ENCODE measurements around the gene DNAJC17. TPM values are rescaled to one million over a fixed set of nuclear protein-coding genes. Genes with fewer than 3 reads are reported as not detected.

The DNAJC17 gene
- total RNA-seq, 2 experiments from 2014 or later: 41.5 to 43.6 TPM

GRCh38 chr15:40789999-40790398, 17.3 kb downstream of the DNAJC17 start:
- DNase-seq (no peak), ATAC-seq (no peak)
- no peaks in the 10 kb centered on the region for H3K27me3 Mint-ChIP-seq
- H3K27ac Mint-ChIP-seq: no peak overlapping the region
- H3K4me1 Mint-ChIP-seq: peaks cover 37% of the 10 kb centered on the region
- CTCF ChIA-PET: interaction anchor here (0.9 to 1.0 kb wide), 2 partner anchors 22 to 46 kb away, joined by 3 to 5 read pairs; no protein-coding TSS in a partner anchor
- no peaks in the 10 kb centered on the region for H3K9me3 Mint-ChIP-seq (ENCODE audit: low read depth)
- POLR2A ChIA-PET: no interaction called here
- no peak overlapping the region for H3K4me3 Mint-ChIP-seq
- peaks cover 13% of the 10 kb centered on the region for H3K36me3 Mint-ChIP-seq (ENCODE audit: low read depth)
- intact Hi-C loops (cut with DNase I, micrococcal nuclease): loop anchor here in 1 of 2 experiments (10.0 kb wide), 1 partner anchor 195 kb away; the partner anchor contains the start of gene KNL1

DNA sequence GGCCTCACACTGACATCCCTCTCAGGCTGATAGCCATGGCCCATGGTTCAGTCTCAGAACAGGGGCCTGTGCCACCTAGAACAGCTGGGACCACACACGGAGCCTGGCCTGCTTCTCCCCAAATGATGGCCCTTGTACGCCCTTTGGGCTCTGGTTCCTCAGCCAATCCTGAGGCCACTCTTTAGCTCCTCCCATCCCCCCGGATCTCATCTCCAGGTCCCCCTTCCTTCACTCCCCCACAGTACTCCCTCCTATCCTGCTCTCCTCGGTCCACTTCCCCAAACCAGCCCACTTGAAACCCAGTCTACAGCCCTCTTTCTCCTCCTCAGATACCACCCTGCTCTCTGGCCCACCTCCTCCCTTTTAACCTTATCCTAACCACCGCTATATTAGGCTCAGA, 18.2 kb downstream of the DNAJC17 start:
- Mint-ChIP-seq H3K27me3 (no peaks in the 10 kb centered on the region), H3K36me3 (ENCODE audit: low read depth) (peaks cover 15% of the 10 kb centered on the region), H3K4me3 (no peak overlapping the region), H3K9me3 (ENCODE audit: low read depth) (no peaks in the 10 kb centered on the region), H3K4me1 (peaks cover 36% of the 10 kb centered on the region), H3K27ac (no peak overlapping the region)
- CTCF ChIA-PET: interaction anchor here (0.6 to 0.9 kb wide), 3 partner anchors 45 to 389 kb away, joined by 3 to 4 read pairs (median 3); no protein-coding TSS in a partner anchor
- no peak for DNase-seq
- no peak for ATAC-seq
- POLR2A ChIA-PET: no interaction called here
- intact Hi-C loops (cut with DNase I, micrococcal nuclease): loop anchor here in 1 of 2 experiments (10.0 kb wide), 1 partner anchor 194 kb away; the partner anchor contains the start of gene KNL1

GRCh38 chr15:40787991-40788390, 19.3 kb downstream of the DNAJC17 start:
- DNase-seq: no peak
- intact Hi-C loops (cut with DNase I, micrococcal nuclease): loop anchor here (2.0 to 10.0 kb wide), 3 partner anchors 33 to 193 kb away; partner anchors contain the start of genes KNL1 (in 1 of the 2) and RMDN3 (in 1 of the 2)
- CTCF ChIA-PET: interaction anchor here (0.9 to 1.5 kb wide), 4 partner anchors 9 to 90 kb away, joined by 3 to 4 read pairs (median 3); partner anchors contain the start of genes DNAJC17 and ZFYVE19
- Mint-ChIP-seq H3K27me3 (no peaks in the 10 kb centered on the region), H3K36me3 (ENCODE audit: low read depth) (peaks cover 11% of the 10 kb centered on the region), H3K27ac (peak overlapping the region; percentile 29), H3K4me3 (no peak overlapping the region), H3K9me3 (ENCODE audit: low read depth) (no peaks in the 10 kb centered on the region), H3K4me1 (peaks cover 25% of the 10 kb centered on the region)
- ATAC-seq: peak; percentile 28
- POLR2A ChIA-PET: interaction anchor here (0.8 to 1.0 kb wide), 2 partner anchors 18 to 23 kb away, joined by 3 read pairs; partner anchors contain the start of gene C15orf62

DNA sequence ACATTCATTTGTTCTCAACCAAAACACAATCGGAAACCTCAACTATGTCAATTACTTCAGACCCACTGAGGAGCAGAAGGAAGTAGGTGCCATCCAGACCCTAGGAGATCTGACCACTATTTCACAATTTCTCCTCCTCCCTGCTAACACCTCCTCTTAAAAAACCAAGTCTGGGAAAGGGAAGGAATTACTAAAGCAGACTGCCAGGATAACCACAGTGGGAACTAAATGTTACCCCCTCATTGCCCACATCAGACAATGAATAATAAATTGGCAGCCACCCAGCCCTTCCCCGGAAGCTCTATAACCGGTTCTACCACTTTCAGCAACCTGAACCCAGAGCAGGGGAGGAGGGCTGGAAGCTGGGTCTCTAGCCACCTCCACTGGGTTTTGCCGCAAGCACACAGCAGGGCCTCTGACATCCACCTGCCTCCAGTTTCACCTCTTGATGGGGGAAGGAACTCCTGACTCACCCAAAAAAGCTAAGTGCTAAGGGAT, 19.9 kb downstream of the DNAJC17 start:
- ATAC-seq (peak; percentile 90), DNase-seq (peak; percentile 81)
- POLR2A ChIA-PET: interaction anchor here (0.8 to 1.0 kb wide), 2 partner anchors 18 to 22 kb away, joined by 3 read pairs; partner anchors contain the start of gene C15orf62
- peaks cover 24% of the 10 kb centered on the region for H3K4me1 Mint-ChIP-seq
- CTCF ChIA-PET: interaction anchor here (0.5 to 1.5 kb wide), 8 partner anchors 10 to 494 kb away, joined by 3 to 4 read pairs (median 3); partner anchors contain the start of genes DNAJC17 and ZFYVE19
- intact Hi-C loops (cut with DNase I, micrococcal nuclease): loop anchor here (2.0 to 10.0 kb wide), 3 partner anchors 33 to 193 kb away; partner anchors contain the start of genes KNL1 (in 1 of the 2) and RMDN3 (in 1 of the 2)
- peak overlapping the region; percentile 29 for H3K27ac Mint-ChIP-seq
- no peaks in the 10 kb centered on the region for H3K27me3 Mint-ChIP-seq
- peaks cover 9% of the 10 kb centered on the region for H3K36me3 Mint-ChIP-seq (ENCODE audit: low read depth)
- no peak overlapping the region for H3K4me3 Mint-ChIP-seq
- no peaks in the 10 kb centered on the region for H3K9me3 Mint-ChIP-seq (ENCODE audit: low read depth)

DNA sequence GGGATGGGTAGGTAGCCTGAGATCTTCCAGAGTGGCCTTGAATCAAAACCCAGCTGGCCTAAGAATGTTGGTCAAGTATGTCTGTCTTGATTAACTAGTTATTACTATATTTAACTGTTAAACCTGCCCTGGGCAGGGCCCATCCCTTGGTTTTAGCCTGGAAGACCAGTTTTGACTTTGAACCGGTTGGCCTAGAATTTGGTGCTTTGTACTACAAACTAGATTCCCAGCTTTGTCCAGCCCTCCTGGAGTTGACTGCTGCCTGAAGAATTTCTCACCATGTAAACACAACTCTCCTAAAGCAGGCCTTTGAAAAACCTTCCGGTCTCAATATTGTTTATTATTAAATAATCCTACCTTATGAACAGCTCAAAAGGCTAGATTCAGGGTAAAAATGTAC, 21.5 kb downstream of the DNAJC17 start:
- Mint-ChIP-seq H3K9me3 (ENCODE audit: low read depth) (no peaks in the 10 kb centered on the region), H3K27me3 (no peaks in the 10 kb centered on the region), H3K36me3 (ENCODE audit: low read depth) (peaks cover 5% of the 10 kb centered on the region), H3K27ac (no peak overlapping the region), H3K4me1 (peaks cover 24% of the 10 kb centered on the region), H3K4me3 (no peak overlapping the region)
- intact Hi-C loops (cut with DNase I, micrococcal nuclease): loop anchor here (2.0 to 10.0 kb wide), 3 partner anchors 31 to 191 kb away; partner anchors contain the start of genes KNL1 (in 1 of the 2) and RMDN3 (in 1 of the 2)
- ATAC-seq: no peak
- POLR2A ChIA-PET: no interaction called here
- DNase-seq: no peak
- CTCF ChIA-PET: interaction anchor here (0.6 to 5.2 kb wide), 7 partner anchors 15 to 108 kb away, joined by 3 to 45 read pairs (median 4); partner anchors contain the start of genes C15orf62 and VPS18

DNA sequence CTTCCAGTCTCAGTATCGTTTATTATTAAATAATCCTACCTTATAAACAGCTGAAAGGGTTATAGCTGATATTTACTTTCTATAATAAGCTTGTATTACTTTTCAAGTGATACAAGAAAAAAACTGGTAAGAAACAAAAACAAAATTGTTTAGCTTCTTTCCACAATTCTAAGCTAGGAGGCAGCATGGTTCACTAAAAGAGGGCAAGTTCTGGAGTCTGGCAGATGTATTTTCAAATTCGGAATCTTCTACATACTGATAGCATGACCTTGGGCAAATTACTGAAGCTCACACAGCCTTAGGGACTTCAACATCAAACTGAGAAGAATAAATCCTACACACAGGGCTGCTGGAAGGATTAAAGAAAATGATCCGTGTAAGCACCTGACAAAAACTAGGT, 22.1 kb downstream of the DNAJC17 start:
- intact Hi-C loops (cut with DNase I, micrococcal nuclease): loop anchor here in 1 of 2 experiments (10.0 kb wide), 1 partner anchor 190 kb away; the partner anchor contains the start of gene KNL1
- Mint-ChIP-seq H3K9me3 (ENCODE audit: low read depth) (no peaks in the 10 kb centered on the region), H3K27me3 (no peaks in the 10 kb centered on the region), H3K4me1 (peaks cover 24% of the 10 kb centered on the region), H3K36me3 (ENCODE audit: low read depth) (peaks cover 5% of the 10 kb centered on the region), H3K27ac (no peak overlapping the region), H3K4me3 (no peak overlapping the region)
- no peak for ATAC-seq
- CTCF ChIA-PET: interaction anchor here (0.6 to 5.2 kb wide), 10 partner anchors 10 to 196 kb away, joined by 3 to 45 read pairs (median 4); partner anchors contain the start of genes C15orf62 and VPS18
- POLR2A ChIA-PET: interaction anchor here (0.6 kb wide), 1 partner anchor 196 kb away, joined by 3 read pairs; no protein-coding TSS in a partner anchor
- no peak for DNase-seq

DNA sequence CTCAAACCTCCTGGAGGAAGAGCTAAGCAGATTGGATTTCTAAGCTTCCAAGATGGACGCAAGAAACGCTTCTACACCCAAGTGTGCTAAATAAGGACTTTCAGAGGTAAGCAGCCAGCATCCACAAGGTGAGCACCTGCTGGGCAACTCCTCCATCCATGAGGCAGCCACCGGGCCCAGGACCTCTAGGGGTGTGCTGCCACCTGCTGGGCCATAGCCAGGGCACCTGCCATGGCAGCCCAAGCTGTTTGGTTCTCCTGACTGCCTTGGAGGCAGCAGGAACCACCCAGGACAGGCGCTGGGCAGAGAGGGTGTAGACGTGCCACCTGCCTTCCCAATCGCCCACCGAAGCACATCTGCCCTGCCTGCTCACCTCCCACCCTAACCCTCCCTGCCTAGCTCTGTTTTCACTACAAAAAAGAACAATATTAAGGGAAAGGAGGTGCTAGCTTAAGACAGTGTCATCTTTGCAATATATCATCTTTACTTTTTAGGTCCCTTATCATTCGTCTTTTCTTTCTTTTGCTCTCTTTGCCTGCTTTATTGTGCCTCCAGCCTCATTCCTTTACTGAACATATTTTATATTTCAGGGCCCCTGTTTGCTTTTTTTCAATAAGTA, 24.6 kb downstream of the DNAJC17 start:
- no peak overlapping the region for H3K27ac Mint-ChIP-seq
- intact Hi-C loops (cut with DNase I, micrococcal nuclease): loop anchor here (1.0 to 10.0 kb wide), 7 partner anchors 14 to 264 kb away; partner anchors contain the start of genes C15orf62 (in 1 of the 2) and KNL1 (in 1 of the 2)
- H3K9me3 Mint-ChIP-seq (ENCODE audit: low read depth): no peaks in the 10 kb centered on the region
- H3K4me3 Mint-ChIP-seq: no peak overlapping the region
- peaks cover 15% of the 10 kb centered on the region for H3K4me1 Mint-ChIP-seq
- CTCF ChIA-PET: interaction anchor here (0.5 to 5.2 kb wide), 42 partner anchors 10 to 992 kb away, joined by 3 to 45 read pairs (median 4); partner anchors contain the start of genes C15orf62, GCHFR, MAPKBP1 and RPUSD2
- ATAC-seq (peak; percentile 89), DNase-seq (peak; percentile 90)
- peaks cover 13% of the 10 kb centered on the region for H3K36me3 Mint-ChIP-seq (ENCODE audit: low read depth)
- no peaks in the 10 kb centered on the region for H3K27me3 Mint-ChIP-seq
- POLR2A ChIA-PET: interaction anchor here (0.5 to 1.1 kb wide), 4 partner anchors 13 to 145 kb away, joined by 3 to 5 read pairs (median 4); partner anchors contain the start of gene C15orf62

DNA sequence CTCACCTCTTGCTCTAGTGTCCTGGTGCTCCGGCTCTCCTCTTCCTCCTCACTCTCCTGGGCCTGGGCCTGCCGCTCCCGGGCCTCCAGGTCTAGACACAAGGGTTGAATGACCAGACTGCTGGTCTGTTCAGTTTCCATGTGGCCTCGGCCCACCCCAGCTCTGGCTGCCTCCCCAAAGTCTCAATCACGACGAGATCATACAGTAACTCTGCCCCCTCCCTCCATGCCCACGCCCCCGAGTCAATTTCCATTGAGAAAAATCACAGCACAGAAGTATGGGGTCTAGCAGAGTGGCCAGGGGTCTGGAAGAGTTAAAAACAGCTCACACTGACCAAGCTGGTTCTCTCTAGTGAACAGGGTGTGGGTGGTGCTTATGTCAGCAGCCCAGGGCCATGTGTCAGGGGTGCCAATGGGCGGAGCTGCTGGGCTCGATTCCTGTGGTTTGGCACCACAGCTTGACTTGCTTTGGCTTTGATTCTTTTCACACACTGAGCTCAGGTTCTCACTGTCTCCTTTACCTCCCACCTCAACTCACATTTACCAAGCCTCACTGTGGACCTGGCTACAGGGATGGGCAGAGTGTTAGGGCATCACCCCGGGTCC, 30.6 kb downstream of the DNAJC17 start:
- CTCF ChIA-PET: interaction anchor here (0.6 to 1.2 kb wide), 4 partner anchors 16 to 45 kb away, joined by 3 to 4 read pairs (median 3); no protein-coding TSS in a partner anchor
- H3K27ac Mint-ChIP-seq: no peak overlapping the region

GRCh38 chr15:40775740-40776536, 31.3 kb downstream of the DNAJC17 start:
- POLR2A ChIA-PET: no interaction called here

More for the DNA sequence above, 30.6 kb downstream of the DNAJC17 start:
- Mint-ChIP-seq H3K4me3 (no peak overlapping the region), H3K4me1 (peaks cover 9% of the 10 kb centered on the region), H3K36me3 (ENCODE audit: low read depth) (peaks cover 30% of the 10 kb centered on the region), H3K9me3 (ENCODE audit: low read depth) (no peaks in the 10 kb centered on the region), H3K27me3 (no peaks in the 10 kb centered on the region)
- intact Hi-C loops (cut with DNase I, micrococcal nuclease): no loop called here
- peak; percentile 72 for DNase-seq
- POLR2A ChIA-PET: no interaction called here
- peak; percentile 95 for ATAC-seq

DNA sequence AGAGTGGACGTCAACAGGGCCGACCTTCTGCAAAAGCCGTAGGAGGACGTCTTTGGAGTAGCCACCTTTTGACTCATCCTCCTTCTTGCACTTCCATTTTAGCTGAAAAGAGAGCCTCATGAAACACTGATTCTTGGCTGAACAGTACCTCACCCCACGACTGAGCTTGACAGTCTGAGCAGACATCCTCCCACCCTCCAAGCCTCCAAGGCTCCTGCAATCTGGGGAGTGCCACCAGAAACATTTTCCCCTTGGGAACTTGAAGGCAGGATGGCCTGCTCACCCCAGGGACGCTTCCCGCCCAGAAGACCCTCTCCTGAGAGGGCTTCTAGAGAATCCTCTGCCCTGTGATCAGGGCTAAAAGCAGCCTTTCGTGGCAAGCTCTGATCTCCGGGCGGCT, 32.3 kb downstream of the DNAJC17 start:
- Mint-ChIP-seq H3K36me3 (ENCODE audit: low read depth) (peaks cover 30% of the 10 kb centered on the region), H3K9me3 (ENCODE audit: low read depth) (no peaks in the 10 kb centered on the region), H3K4me3 (no peak overlapping the region), H3K4me1 (peaks cover 12% of the 10 kb centered on the region), H3K27me3 (no peaks in the 10 kb centered on the region), H3K27ac (no peak overlapping the region)
- DNase-seq (no peak), ATAC-seq (no peak)
- intact Hi-C loops (cut with DNase I, micrococcal nuclease): no loop called here
- ChIA-PET POLR2A (no interaction called here), CTCF (no interaction called here)

More at GRCh38 chr15:40775740-40776536, 31.3 kb downstream of the DNAJC17 start:
- Mint-ChIP-seq H3K9me3 (ENCODE audit: low read depth) (no peaks in the 10 kb centered on the region), H3K36me3 (ENCODE audit: low read depth) (peaks cover 30% of the 10 kb centered on the region), H3K27ac (no peak overlapping the region), H3K4me1 (peaks cover 9% of the 10 kb centered on the region), H3K4me3 (no peak overlapping the region), H3K27me3 (no peaks in the 10 kb centered on the region)
- ATAC-seq (no peak), DNase-seq (no peak)
- intact Hi-C loops (cut with DNase I, micrococcal nuclease): no loop called here
- CTCF ChIA-PET: interaction anchor here (0.5 to 1.2 kb wide), 5 partner anchors 16 to 67 kb away, joined by 3 to 4 read pairs (median 3); no protein-coding TSS in a partner anchor
